ENCODE data around the gene DPP7.

GRCh38 chr9:137075275-137075775 lies 39.2 kb downstream of the DPP7 start:
- TF ChIP-seq USF2 (IDR thresholded peaks at IDR 0.05; ENCODE audit: low read depth, low read length) (no peak), CHD1 (IDR thresholded peaks at IDR 0.05; ENCODE audit: low read depth, low read length) (no peak), FOS (IDR thresholded peaks at IDR 0.05; ENCODE audit: low read depth, low read length) (no peak)
- TF ChIP-seq, protein P1, sequence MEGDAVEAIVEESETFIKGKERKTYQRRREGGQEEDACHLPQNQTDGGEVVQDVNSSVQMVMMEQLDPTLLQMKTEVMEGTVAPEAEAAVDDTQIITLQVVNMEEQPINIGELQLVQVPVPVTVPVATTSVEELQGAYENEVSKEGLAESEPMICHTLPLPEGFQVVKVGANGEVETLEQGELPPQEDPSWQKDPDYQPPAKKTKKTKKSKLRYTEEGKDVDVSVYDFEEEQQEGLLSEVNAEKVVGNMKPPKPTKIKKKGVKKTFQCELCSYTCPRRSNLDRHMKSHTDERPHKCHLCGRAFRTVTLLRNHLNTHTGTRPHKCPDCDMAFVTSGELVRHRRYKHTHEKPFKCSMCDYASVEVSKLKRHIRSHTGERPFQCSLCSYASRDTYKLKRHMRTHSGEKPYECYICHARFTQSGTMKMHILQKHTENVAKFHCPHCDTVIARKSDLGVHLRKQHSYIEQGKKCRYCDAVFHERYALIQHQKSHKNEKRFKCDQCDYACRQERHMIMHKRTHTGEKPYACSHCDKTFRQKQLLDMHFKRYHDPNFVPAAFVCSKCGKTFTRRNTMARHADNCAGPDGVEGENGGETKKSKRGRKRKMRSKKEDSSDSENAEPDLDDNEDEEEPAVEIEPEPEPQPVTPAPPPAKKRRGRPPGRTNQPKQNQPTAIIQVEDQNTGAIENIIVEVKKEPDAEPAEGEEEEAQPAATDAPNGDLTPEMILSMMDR (conservative IDR thresholded peaks at IDR 0.05; ENCODE audit: low read depth, low read length), result no peak

Measured in IMR-90 (cell line).